ENCODE results near the gene DPP4. TPM values are rescaled to one million over a fixed set of nuclear protein-coding genes. Genes with fewer than 3 reads are reported as not detected.

The DPP4 gene
- total and polyA plus RNA-seq, 2 experiments from 2014 or later, result 0.09 TPM; not detected in 1

- H3K27me3 ChIP-seq, result no peaks in the 10 kb centered on the region
- no peaks in the 10 kb centered on the region for H3K9me3 ChIP-seq (ENCODE audit: low read depth)
- no peaks in the 10 kb centered on the region for H3K4me1 ChIP-seq (ENCODE audit: low read depth)
- TF ChIP-seq CTCF (IDR thresholded peaks at IDR 0.05; ENCODE audit: low read depth, low read length), result no peak
- no peak overlapping the region for H3K27ac ChIP-seq
- H3K36me3 ChIP-seq, result no peaks in the 10 kb centered on the region
- no peak overlapping the region for H3K4me3 ChIP-seq
- DNase-seq (ENCODE audit: low read depth in 1 of 2, low spot score in 1 of 2), result no peak
Observed at GRCh38 chr2:161975813-161976160, 98.2 kb downstream of the DPP4 start.

GRCh38 chr2:161975062-161975812 lies 98.8 kb downstream of the DPP4 start:
- no peak for TF ChIP-seq CTCF (IDR thresholded peaks at IDR 0.05; ENCODE audit: low read depth, low read length)
- no peak overlapping the region for H3K27ac ChIP-seq

GRCh38 chr2:161974461-161974860 lies 99.6 kb downstream of the DPP4 start:
- no peak for TF ChIP-seq CTCF (IDR thresholded peaks at IDR 0.05; ENCODE audit: low read depth, low read length)
- no peaks in the 10 kb centered on the region for H3K4me1 ChIP-seq (ENCODE audit: low read depth)
- H3K27ac ChIP-seq, result no peak overlapping the region
- no peaks in the 10 kb centered on the region for H3K27me3 ChIP-seq
- no peak overlapping the region for H3K4me3 ChIP-seq
- no peaks in the 10 kb centered on the region for H3K36me3 ChIP-seq
- DNase-seq (ENCODE audit: low read depth in 1 of 2, low spot score in 1 of 2), result no peak
- no peaks in the 10 kb centered on the region for H3K9me3 ChIP-seq (ENCODE audit: low read depth)

More at GRCh38 chr2:161975062-161975812, 98.8 kb downstream of the DPP4 start:
- no peaks in the 10 kb centered on the region for H3K27me3 ChIP-seq
- H3K4me1 ChIP-seq (ENCODE audit: low read depth), result no peaks in the 10 kb centered on the region
- no peak overlapping the region for H3K4me3 ChIP-seq
- H3K9me3 ChIP-seq (ENCODE audit: low read depth), result no peaks in the 10 kb centered on the region
- H3K36me3 ChIP-seq, result no peaks in the 10 kb centered on the region
- DNase-seq (ENCODE audit: low read depth in 1 of 2, low spot score in 1 of 2), result no peak

DNA sequence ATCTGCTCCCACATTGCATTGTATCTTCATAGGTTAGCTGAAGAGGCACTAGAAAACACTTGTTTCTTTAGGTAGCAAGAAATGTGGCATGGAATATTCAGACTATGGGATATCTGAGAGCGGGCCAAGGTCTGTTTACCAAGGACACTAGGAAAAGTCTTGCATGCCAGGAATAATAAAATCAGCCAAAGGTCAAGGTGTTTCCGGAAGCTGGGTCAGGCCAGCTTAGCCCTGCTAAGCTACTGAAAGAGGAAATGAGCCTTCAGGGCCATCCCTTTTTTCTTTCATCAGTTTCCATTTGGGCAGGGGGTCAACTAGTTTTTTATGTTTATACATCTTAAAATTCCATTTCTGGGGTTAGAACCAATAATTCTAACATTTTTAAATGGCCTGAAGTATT lies 101.1 kb downstream of the DPP4 start:
- TF ChIP-seq CTCF (IDR thresholded peaks at IDR 0.05; ENCODE audit: low read depth, low read length), result no peak
- H3K4me1 ChIP-seq (ENCODE audit: low read depth), result no peaks in the 10 kb centered on the region
- H3K9me3 ChIP-seq (ENCODE audit: low read depth), result no peaks in the 10 kb centered on the region
- no peaks in the 10 kb centered on the region for H3K36me3 ChIP-seq
- DNase-seq (ENCODE audit: low read depth in 1 of 2, low spot score in 1 of 2), result no peak
- H3K27ac ChIP-seq, result no peak overlapping the region
- H3K4me3 ChIP-seq, result no peak overlapping the region
- H3K27me3 ChIP-seq, result no peaks in the 10 kb centered on the region

GRCh38 chr2:161972232-161972631 lies 101.8 kb downstream of the DPP4 start:
- Histone ChIP-seq H3K27ac (no peak overlapping the region), H3K9me3 (ENCODE audit: low read depth) (no peaks in the 10 kb centered on the region), H3K27me3 (no peaks in the 10 kb centered on the region), H3K36me3 (no peaks in the 10 kb centered on the region), H3K4me3 (no peak overlapping the region), H3K4me1 (ENCODE audit: low read depth) (no peaks in the 10 kb centered on the region)
- TF ChIP-seq CTCF (IDR thresholded peaks at IDR 0.05; ENCODE audit: low read depth, low read length), result no peak
- DNase-seq (ENCODE audit: low read depth in 1 of 2, low spot score in 1 of 2), result no peak
